Measurements from ENCODE around the gene ETV5. TPM values are rescaled to one million over a fixed set of nuclear protein-coding genes. Genes with fewer than 3 reads are reported as not detected.
"Not testable (repeated sequence)": the region's sequence is repeated elsewhere in the genome, so short reads cannot be mapped to it uniquely, and the experiment has no call there.

The ETV5 gene
- total RNA-seq, 1 donor from 2014 or later: 46.2 TPM

GRCh38 chr3:186021673-186022362, 87.1 kb downstream of the ETV5 start:
- DNase-seq: no peak

GRCh38 chr3:186021250-186021649, 87.6 kb downstream of the ETV5 start:
- not testable (repeated sequence) for DNase-seq

GRCh38 chr3:186019288-186019687, 89.6 kb downstream of the ETV5 start:
- not testable (repeated sequence) for DNase-seq

GRCh38 chr3:186014866-186015265, 94.0 kb downstream of the ETV5 start:
- DNase-seq: no peak

- DNase-seq: peak; percentile 66
Observed at GRCh38 chr3:186013312-186013711, 95.6 kb downstream of the ETV5 start.

GRCh38 chr3:186012137-186012536, 96.8 kb downstream of the ETV5 start:
- no peak for DNase-seq

- no peak for DNase-seq
Observed at GRCh38 chr3:186004671-186005070, 104.2 kb downstream of the ETV5 start.

GRCh38 chr3:186004209-186004608, 104.7 kb downstream of the ETV5 start:
- DNase-seq: no peak

GRCh38 chr3:186003610-186004009, 105.3 kb downstream of the ETV5 start:
- DNase-seq: no peak

GRCh38 chr3:186002884-186003472, 105.9 kb downstream of the ETV5 start:
- no peak for DNase-seq

GRCh38 chr3:186001842-186002241, 107.0 kb downstream of the ETV5 start:
- DNase-seq: no peak

- no peak for DNase-seq
Observed at GRCh38 chr3:185999221-185999620, 109.7 kb downstream of the ETV5 start.

- DNase-seq: no peak
Observed at GRCh38 chr3:185998136-185998535, 110.8 kb downstream of the ETV5 start.

GRCh38 chr3:185997130-185997529, 111.8 kb downstream of the ETV5 start:
- no peak for DNase-seq

Small RNA genes within 50 kb of the gene (small RNA-seq; reads per million reads assigned to genes)
- gene RF00017: not detected

Other genes starting within 250 kb of the ETV5 start
- gene TRA2B, start 171.1 kb downstream of the ETV5 start, total RNA-seq: 174 TPM

All from occipital lobe (tissue), 3 donors.